NCI-H2196 treated with DMSO at 0.1 percent for 48 hours (cell line): ENCODE measurements around the gene TERB1.
A peak's percentile ranks its signal among the peaks of the same experiment; 100 is the strongest.
"Not testable (repeated sequence)": the region's sequence is repeated elsewhere in the genome, so short reads cannot be mapped to it uniquely, and the experiment has no call there.

Source experiments
- DNase-seq: peaks from one replicate; lab custom pipeline; 2025; ENCODE audit not compliant: unreplicated experiment; lab: John Stamatoyannopoulos, UW

Gene TERB1

DNA sequence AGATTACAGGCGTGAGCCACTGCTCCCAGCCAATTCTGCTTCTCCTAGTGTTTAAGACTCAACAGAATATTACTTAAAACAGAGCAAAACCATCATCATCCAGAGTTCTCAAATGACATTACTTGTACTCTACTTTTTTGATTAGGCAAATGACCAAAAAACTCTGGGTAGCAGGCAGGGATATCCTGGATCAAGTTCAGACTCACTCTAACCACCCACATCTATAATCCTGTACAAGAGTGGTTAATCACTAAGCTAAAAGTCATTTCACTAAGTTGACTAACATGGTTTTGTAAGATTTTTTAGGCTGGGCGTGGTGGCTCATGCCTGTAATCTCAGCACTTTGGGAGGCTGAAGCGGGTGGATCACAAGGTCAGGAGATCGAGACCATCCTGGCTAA is 22.6 kb upstream of the TERB1 start:
- DNase-seq: no peak

DNA sequence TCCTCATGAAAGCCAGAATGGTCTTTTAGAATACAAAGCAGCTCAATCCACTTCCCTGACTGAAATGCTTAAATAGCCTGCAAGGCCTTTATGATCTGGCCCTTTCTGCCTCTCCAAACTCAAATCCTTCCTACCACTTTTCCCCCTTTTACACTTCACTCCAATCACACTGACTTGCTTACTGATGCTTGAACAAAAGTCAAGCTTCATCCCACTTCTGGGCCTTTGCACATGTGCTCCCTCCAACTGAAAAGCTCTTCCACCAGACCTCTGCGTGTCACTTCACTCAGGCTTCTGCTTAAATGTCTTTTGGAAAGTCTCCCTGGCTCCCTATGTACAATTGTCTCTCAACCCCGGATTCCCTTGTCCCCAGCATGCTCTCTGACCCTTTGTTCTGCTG is 13.3 kb upstream of the TERB1 start:
- DNase-seq: no peak

DNA sequence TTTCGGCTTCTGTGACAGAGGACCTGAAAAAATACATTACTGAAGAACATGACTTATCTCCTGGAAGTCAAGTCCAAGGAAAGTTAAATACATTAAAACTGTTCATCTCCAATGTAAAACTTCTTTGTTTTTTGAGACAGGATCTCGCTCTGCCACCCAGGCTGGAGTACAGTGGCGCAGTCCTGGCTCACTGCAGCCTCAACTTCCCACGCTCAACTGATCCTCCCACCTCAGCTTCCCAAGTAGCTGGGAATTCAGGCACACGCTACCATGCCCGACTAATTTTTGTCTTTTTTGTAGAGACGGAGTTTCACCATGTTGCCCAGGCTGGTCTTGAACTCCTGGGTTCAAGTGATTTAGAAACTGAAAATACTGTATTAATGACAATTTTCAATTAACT is 9.7 kb upstream of the TERB1 start:
- no peak for DNase-seq

DNA sequence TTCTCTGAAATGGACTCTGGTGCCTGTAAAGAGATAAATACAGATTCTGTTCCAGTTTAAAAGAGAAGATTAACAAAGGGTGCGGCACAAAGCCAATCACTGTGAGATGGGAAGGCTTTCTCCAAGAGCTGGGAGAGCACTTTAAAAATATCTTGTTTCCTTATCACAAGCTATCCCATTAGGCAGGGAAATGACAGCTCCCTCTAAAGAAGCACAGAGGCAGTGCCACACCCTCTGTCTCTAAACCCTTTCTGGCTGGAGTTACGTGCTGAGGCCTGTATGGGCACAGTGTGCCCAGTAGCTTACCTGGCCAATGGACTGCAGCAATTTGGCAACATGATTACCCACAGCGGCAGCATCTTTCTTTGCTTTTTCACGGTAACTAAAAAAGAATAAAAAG is 9.0 kb upstream of the TERB1 start:
- no peak for DNase-seq

DNA sequence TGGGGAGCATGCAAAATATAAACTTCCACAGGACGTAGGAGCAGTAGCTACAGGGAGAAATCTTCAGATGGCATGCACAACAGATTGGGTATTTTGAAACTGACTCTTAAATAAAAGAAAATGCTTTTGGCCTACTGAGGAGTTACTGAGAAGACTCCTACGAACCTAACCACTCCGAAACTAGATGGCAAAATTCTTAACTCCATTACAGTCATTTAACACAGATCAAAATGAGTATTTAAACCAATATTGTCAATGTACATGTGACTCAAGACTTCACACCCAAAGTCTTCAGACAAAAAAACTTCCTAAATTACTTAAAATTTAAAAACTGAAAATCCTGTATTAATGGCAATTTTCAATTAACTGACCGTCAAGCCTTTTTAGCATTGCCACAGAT is 8.4 kb upstream of the TERB1 start:
- DNase-seq: no peak

DNA sequence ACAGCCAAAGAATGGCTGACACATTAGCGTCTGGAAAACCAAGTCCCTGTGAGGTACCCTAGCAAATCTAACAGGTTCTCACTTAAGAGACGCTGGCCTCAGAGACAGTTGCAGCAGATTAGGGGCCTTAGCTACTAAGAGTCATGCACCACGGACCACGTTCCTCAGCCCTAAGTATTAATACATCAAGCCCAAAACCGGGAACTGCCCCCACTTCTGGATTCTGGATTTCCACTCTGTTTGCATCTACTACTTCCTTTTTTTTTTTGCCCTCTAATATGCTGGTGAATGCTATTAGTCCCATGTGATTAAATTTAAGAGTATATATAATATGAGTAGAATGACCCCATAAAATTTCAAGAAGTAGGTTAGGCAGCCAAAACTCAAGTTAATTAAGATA is 775 bp upstream of the TERB1 start:
- DNase-seq: no peak

DNA sequence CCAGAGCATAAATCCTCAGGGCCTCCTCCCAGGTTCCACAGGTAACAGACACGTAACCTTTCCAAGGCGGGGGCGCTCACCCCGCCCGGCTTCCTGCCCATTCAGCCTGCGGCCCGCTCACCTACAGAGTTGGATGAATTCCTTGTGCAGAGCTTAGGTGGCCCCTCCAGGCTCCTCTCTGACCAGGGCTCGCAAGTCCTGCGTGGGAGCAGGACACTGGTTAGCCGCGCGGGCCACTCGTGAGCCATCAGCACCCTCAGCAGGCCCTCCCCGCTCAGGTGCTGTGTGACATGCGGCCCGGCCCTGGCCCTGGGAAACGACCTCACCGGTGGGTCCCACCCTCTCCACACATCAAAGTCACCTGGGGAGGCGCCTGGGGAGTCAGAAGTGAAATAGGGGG is 528 bp downstream of the TERB1 start:
- DNase-seq: no peak

DNA sequence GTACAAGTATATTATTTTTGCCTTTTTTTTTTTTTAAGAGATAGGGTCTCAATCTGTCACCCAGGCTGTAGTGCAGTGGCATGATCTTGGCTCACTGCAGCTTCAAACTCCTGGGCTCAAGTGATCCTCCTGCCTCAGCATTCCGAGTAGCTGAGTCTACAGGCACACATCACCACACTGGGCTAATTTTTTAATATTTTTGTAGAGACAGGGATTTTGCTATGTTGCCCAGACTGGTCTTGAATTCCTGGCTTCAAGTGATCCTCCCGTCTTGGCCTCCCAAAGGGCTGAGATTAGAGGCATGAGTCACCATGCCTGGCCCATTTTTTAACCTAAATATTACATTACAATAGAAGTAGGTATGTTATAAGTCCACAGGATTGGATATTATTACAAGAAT is 3.2 kb downstream of the TERB1 start:
- no peak for DNase-seq

DNA sequence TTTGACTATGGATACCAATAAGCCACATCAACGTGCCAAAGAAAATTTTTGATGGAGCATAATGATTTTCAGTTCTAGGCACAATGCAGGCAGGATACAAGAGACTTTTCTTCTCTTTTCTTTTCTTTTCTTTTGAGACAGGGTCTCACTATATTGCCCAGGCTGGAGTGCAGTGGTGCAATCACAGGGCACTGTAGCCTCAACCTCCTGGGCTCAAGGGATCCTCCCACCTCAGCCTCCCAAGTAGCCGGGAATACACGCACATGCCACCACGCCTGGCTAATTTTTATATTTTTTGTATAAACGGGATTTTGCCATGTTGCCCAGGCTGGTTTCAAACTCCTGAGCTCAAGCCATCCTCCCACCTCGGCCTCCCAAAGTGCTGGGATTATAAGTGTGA is 7.4 kb downstream of the TERB1 start:
- not testable (repeated sequence) for DNase-seq

DNA sequence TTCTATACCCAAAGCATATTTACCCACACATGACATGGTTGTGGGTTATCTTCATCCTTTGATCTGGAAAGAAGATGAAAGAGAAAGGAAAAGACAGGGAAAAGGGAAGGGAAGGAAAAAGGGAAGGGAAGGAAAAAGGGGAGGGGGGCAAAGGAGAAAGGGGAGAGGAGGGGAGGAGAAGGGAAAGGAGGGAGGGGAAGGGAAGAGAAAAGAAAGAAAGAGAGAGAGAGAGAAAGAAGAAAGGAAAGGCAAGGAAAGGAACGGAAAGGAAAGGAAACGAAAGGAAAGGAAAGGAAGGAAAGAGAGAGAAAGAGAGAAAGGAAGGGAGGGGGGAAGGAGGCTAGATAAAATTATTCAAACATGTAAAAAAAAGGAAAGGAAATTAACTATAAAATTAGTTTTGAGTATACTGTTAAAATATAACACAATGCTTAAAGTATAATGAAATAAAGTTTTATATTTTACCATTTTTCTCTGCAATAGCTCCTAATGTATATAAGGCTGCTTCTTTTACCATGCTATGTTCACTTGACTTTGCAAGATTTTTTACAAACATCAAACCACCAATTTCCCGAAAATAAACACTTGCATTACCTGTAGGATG is 11.2 kb downstream of the TERB1 start:
- no peak for DNase-seq

DNA sequence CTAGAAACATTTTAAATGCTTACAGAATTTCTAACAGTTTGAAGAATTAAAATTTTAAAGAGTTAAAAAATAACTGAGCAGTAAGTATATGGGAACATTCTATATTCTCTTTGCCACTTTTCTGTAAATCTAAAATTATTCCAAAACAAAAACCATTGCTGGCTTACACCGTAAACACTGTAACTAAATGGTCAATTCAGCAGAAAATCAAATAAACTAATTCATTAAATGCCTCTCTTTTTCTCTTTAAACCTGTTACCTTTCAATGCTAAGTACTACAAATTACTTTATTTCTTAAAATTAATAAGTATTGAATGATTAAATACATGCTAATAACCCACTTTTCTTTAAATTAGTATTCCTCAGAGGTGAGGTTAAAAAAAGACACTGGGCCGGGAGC is 14.0 kb downstream of the TERB1 start:
- no peak for DNase-seq

DNA sequence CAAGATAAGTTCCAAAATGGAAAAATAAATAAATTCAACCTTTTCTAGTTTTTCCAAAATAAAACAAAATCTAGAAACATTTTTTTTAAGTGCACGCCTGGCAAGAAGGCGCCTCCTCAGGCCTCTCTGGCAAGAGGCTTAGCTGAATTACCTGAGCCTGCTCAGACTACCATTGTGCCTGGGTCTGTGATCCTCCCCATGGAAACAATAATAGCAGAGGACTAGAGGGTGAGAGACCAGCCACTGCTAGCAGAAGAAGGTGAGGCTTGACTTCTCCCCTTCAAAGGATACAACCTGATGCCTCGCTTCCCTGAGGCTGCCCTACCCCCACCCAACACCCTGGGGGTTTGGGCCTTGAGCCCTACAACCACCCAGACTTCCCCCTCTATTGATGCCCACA is 14.8 kb downstream of the TERB1 start:
- DNase-seq: no peak

DNA sequence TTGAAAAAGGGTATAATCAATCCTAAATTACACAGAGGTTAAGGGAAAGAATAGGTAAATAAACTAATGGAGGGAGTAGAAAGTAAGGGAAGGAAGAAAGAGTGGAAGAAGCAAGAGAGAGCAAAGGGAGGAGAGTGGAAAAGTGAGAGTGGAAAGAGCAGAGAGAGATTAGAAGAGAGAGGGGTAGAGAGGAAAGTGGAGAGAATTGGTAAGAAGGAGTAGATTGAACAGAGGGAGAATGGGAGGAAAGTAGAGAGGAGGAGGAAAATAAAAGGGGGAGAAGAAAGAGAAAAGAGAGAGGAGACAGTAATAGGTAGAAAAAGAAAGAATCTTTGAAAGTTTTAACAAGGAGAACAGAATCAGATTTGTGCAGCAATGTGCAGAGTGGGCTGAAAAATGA is 24.9 kb downstream of the TERB1 start:
- no peak for DNase-seq

DNA sequence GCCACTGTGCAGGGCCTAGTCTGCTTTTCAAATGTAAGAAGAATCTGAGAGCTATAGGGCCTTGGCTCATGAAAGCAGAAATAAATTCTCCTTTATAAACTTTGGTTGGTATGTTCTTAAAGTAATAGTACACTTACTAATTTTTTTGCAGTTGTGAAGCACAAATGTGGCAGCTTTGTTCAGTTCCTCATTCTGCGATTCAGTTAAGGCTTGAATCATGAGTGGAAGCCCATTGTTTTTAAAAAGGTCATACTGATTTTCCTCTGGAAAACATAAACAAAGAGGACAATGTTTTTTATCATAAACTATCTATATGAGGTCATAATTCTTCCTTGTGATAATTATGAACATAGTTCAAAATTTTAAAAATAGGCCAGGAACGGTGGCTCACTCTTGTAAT is 26.4 kb downstream of the TERB1 start:
- no peak for DNase-seq

DNA sequence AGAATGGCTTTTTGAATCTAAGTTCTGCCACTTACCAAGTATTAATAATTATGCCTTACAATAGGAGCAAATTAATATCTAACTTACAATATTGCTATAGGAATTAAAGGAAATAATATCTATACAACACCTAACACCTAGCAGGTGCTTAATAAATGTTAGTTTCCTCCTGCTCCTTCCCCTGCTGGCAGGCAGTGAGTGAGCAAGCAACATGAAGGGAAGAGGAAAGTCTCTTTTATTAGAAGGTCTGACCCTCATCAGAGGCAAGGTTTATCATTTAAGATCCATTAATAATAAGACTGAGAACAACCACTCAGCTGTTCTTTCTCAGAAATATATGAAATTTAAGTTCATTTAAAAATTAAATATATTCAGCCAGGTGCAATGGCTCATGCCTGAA is 43.3 kb downstream of the TERB1 start:
- no peak for DNase-seq

DNA sequence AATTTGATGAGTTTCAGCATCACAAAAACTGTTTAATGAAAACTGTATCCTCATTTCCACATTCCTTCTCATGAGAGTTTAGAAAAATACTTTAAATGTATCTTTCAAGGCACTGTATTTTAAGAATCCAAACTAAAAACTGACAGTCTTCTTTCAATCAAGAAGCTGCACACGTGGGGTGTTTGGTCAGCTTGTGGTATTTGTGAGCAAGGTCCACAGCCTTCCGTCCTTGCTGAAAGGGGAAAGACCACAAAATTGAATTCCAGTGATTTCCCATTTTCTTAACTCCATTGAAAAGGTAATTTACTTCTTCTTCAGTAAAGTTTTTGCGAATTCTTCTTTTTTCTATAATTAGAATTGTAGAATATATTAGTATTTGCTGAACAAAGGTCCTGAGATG is 46.6 kb downstream of the TERB1 start:
- DNase-seq: no peak

DNA sequence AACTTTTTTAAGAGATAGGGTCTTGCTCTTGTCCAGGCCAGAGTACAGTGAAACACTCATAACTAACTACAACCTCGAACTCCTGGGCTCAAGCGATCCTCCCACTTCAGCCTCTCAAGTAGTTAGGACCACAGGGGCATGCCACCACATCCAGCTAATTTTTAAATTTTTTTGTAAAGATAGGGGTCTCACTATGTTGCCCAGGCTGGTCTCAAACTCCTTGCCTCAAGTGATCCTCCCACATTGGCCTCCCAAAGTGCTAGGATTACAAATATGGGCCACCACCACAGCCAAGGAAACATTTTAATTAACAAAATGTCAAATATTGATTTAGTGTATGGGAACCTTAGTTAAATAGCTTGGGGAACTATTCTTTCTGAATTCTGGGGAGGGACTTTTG is 47.2 kb downstream of the TERB1 start:
- DNase-seq: no peak

DNA sequence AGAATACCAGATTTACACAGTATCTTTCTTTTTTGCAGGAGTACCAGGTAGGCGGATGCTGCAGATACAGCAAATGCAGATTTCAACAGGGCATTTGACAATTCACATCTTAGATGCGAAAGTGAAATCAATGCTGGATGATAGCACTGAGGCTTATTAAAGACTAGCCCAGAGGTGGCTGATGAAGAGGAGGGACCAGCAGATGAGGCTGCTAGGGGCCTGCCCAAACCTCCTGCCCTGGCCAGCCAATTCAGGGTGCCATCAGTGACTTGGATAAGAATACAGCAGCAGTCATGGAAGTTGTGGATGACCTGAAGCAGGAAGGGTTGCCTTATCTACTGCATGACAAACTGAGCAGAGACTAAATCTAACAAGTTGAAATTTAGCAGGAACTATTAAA is 48.4 kb downstream of the TERB1 start:
- DNase-seq: no peak

DNA sequence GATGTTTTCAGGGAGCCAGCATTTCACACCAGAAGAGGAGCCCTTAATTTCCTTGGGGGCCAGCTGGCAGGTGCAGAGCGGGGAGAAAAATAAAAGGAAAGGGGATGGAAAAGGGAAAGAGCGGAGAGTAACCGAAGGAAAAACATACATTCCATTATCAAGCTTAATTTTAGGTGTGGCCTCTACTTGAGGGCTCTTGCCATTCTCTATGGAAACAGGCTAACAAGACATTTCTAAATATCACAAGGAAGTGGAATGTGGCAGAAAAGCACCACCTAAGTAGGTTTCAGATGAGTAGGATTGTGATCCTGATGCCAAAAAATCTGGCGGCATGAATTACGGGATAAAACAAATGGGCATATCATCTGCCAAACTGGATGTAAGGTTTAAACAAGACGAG is 49.0 kb downstream of the TERB1 start:
- no peak for DNase-seq

DNA sequence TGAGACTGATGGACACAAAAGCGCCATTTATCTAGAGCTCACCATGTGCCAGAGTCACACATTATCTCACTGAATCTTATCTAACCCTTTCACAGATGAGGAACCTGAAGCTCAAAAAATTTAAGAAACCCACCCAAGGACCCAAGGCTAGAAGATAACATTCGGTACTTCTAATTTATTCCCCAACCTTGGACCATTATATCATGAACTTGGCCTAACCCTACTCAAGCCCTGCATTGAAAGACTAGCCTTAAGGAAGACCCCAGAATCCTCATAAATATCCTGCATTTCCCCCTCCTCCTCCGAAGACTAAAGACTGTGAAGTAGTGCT is 49.4 kb downstream of the TERB1 start:
- DNase-seq: no peak

DNA sequence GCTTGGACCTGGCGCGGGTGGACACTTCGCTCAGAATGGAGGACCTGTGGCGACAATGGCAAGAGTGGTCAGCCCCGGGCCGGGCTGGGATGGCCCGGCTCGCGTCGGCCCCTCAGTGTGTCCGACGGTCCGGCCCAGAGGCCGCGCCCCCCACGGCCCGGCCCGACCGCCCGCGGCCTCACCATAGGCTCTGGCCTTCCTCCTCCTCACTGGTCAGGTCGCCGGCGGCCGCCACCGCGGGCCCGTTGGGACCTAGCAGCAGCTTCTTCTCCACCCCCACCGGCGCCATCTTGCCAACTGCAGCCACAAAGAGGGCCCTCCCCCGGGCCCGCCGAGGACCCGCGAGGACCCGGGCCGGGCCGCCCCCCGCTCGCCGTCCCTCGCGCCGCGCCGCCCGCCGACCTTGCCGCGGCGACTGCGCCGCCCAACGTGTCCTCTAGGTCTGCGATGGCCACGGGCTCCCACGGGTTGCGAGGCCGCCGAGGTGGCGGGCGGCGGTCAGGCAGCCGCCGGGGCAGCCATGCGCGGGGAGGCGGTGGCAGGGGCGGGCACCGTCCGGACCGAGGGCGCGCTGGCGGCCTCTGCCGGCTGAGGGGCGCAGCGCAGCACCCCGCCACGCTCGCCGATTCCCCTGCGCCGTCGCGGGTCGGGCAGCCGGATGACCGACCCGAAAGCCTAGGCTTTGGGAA is 49.9 kb downstream of the TERB1 start, which contains the start of gene DYNC1LI2:
TSS of gene DYNC1LI2 (minus strand) at position 307 of the 689 bp plus-strand sequence. CDS start at position 289, 18 bp downstream.
- peak; percentile 9 for DNase-seq

DNA sequence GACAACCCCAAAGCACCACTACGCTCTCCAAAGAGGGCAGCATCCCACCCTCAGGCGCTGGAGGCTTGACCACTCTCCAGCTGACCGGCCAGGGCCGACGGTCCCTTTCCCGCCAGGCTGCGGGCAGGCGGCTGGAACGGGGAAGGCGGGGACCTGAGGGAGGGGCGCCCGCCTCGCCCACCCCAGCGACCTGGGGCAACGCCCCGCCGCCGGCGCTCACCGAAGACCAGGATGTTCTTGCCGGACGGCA is 50.4 kb downstream of the TERB1 start:
- no peak for DNase-seq

DNA sequence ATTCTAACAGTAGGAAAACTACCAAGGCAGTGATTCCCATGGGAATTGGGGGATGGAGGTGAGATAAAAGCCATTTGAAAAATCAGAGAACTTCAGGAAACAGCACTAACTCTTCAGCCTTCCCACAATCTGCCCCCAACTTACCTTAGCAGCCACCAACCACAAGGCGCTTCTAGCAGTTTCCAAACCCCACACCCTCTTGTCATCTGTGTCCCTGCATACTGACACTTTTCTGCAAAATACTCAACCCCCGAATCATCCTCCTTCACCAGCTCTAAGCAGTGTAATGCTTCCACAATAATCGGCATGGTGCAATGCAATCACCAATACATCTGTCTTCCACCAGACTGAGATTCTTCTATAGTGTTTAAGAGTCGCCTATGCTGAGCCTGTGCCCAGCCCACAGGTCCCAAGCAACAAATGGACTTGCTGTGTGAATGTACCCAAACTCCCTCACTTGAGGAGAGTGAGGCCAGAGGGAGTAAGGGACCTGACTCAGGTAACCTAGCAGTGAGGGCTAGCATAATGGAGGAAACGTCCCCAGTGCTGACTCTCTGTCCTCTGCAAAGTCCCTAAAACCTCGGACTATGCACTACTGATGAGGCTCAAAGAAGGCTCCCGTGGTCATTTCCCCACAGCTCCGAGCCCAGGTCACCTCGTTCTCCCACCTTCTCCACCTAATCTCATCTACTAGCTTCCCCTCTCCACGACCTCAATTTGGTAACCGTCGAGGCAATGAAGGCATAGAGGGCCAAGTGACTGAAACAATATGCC is 50.9 kb downstream of the TERB1 start:
- DNase-seq: no peak
